ENCODE data around the gene PSME3IP1. TPM values are rescaled to one million over a fixed set of nuclear protein-coding genes. Genes with fewer than 3 reads are reported as not detected.

PSME3IP1 gene
- total and polyA plus RNA-seq, 9 of the 15 experiments (the other 6 are each of a cell fraction or from before 2014, with no cell fraction given) = 63.8 to 187 (median 142) TPM

- peak; percentile 74; the same call in 1 of the 2 replicates for TF ChIP-seq RB1 (IDR thresholded peaks at IDR 0.05; ENCODE audit: low read depth)
- TF ChIP-seq CTCFL (IDR thresholded peaks at IDR 0.05; ENCODE audit: borderline replicate concordance, insufficient read depth, low read depth, low read length, poor library complexity, severe bottlenecking) = no peak
- TF ChIP-seq BCL6 (CRISPR knock-in tag; IDR thresholded peaks at IDR 0.05) = no peak
- TF ChIP-seq HINFP (tag; conservative IDR thresholded peaks at IDR 0.05; ENCODE audit: low read depth) = no peak
- peak; percentile 58 for TF ChIP-seq MEIS2 (IDR thresholded peaks at IDR 0.05; ENCODE audit: partially characterized antibody)
- TF ChIP-seq HDGF (IDR thresholded peaks at IDR 0.05) = no peak
- 0 out of 2 replicates have a peak, but pooled peaks have one; percentile 62 for TF ChIP-seq ZBTB9 (CRISPR knock-in tag; IDR thresholded peaks at IDR 0.05)
- no peak for TF ChIP-seq XRCC4 (IDR thresholded peaks at IDR 0.05; ENCODE audit: extremely low read depth, insufficient read depth, insufficient read length)
- no peak for TF ChIP-seq NR0B1 (IDR thresholded peaks at IDR 0.05; ENCODE audit: partially characterized antibody)
- no peak for TF ChIP-seq BRF1 (IDR thresholded peaks at IDR 0.05; ENCODE audit: borderline replicate concordance, extremely low read depth, insufficient read length)
- TF ChIP-seq ZNF408 (CRISPR knock-in tag; IDR thresholded peaks at IDR 0.05; ENCODE audit: low read depth) = no peak
- TF ChIP-seq CBX1 (IDR thresholded peaks at IDR 0.05; ENCODE audit: low read depth) = no peak
- peak; percentile 39; the same call in 1 of the 2 replicates for TF ChIP-seq AFF4 (CRISPR knock-in tag; IDR thresholded peaks at IDR 0.05)
These were observed at the start of gene PSME3IP1, which contains the start of gene RSPRY1 (continued) for GRCh38 chr16:57185945-57186871.

Measured in K562 (cell line).